GM21825 (cell line): ENCODE data around the gene DIP2B.
"Not testable (repeated sequence)": the region's sequence is repeated elsewhere in the genome, so short reads cannot be mapped to it uniquely, and the experiment has no call there.

Experiments
- ATAC-seq: cut with Tn5 transposase; IDR thresholded peaks from one replicate; pipeline ENCODE4 v1.9.1; 2021; ENCODE audit warnings: mild to moderate bottlenecking, moderate library complexity; ENCODE audit not compliant: unreplicated experiment

Gene DIP2B

GRCh38 chr12:50662116-50662510 is 157.3 kb downstream of the DIP2B start:
- no peak for ATAC-seq

GRCh38 chr12:50665170-50665569 is 160.4 kb downstream of the DIP2B start:
- ATAC-seq, result no peak

GRCh38 chr12:50665609-50666008 is 160.8 kb downstream of the DIP2B start:
- ATAC-seq, result no peak

GRCh38 chr12:50666023-50666422 is 161.2 kb downstream of the DIP2B start:
- no peak for ATAC-seq

- no peak for ATAC-seq
Measured at GRCh38 chr12:50672158-50672557, 167.4 kb downstream of the DIP2B start.

GRCh38 chr12:50676756-50677155 is 172.0 kb downstream of the DIP2B start:
- ATAC-seq, result no peak

- ATAC-seq, result no peak
Measured at GRCh38 chr12:50677858-50678257, 173.1 kb downstream of the DIP2B start.

DNA sequence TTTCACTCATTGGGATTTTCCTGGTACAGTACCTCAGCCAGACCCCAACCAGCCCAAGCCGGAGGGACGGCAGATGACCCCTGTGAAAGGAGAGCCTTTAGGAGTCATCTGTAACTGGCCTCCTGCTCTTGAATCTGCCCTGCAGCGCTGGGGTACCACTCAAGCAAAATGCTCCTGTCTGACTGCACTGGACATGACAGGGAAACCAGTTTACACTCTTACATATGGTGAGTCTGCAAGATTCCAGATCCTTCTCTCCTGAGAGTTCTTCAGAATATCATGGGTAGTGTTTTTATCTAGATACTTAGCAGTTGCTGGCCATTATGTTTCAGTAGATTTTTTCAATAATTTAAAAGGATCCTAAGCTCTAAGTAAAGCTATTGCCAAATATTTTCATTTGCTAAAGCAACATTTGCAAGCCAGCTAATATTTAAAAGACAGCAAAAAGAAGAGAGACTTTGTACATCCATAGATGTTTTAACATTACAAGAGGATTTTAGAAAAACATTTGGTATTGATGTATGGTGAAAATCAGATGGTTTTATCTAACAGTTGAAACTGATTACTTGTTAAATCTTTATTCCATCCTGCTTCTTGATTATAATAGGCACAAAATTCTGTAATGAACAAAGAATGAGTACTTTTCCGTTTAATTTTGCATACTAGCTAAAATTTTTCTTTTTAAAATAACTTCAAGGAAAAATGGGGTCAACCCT is 174.0 kb downstream of the DIP2B start:
- no peak for ATAC-seq

- ATAC-seq, result no peak
Measured at GRCh38 chr12:50679612-50680011, 174.8 kb downstream of the DIP2B start.

DNA sequence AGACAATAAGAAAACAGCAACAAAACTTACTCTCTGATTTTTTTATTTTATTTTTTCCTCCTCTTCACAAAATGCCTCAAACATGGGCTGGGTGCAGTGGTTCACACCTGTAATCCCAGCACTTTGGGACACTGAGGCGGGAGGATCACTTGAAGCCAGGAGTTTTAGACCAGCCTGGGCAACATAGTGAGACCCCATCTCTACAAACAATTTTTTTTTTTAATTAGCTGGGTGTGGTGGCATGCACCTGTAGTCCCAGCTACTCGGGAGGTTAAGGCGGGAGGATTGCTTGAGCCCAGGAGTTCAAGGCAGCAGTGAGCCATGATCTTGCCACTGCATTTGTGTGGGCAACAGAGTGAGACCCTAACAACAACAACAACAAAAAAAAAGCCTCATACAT is 176.3 kb downstream of the DIP2B start:
- not testable (repeated sequence) for ATAC-seq

DNA sequence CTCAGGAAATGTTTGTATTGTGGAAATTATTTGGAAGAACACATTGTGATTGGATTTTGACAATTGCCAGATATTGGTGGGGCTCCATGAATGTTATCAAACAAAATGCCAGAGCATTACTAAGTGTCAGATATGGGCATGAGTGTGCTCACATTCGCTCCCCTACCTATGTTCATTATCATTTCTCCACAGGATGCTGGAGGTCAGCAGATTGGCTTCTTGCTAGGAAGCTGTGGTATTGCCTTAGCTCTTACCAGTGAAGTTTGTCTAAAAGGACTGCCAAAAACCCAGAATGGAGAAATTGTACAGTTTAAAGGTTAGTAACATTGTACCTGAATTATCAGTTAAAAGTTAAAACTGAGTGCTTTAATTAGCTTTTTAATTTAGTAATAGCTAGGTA is 180.9 kb downstream of the DIP2B start:
- ATAC-seq, result no peak

GRCh38 chr12:50686406-50686805 is 181.6 kb downstream of the DIP2B start:
- no peak for ATAC-seq

DNA sequence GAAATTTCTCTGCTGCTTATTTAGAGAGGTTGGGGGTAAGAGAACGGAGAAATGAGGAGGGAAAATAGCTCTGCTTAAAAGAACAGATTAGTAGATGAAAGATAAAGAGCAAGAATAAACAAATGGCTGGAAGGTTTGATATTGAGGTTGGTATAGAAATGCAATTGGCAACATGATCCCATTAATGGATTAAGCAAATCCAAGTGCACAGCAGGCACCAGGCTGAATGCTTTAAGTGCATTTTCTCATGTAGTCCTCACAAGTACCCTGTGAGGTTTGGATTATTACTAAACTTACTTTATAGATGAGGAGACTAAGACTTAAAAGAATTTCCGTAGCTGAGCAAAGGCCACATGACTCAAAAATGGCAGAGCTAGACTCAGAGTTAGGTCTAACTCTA is 182.2 kb downstream of the DIP2B start:
- no peak for ATAC-seq

DNA sequence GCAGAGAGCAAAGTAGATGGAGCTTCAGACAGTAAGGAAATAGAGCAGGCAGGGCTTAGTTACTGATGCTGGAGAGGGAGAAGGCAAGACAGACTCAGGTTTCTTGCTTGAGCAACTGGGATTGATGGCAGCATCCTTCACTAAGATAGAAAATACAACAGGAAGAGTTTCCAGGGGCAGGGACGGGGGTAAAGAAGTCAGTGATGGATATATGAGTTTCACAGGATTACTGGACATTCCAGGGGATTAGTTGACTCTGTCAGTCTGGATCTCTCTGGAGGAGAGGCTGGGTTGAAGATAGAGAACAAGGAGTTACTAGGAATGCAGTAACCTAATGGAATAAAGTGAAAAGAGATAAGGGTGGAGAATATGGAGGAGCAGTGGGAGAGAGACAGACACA is 184.7 kb downstream of the DIP2B start:
- no peak for ATAC-seq

- ATAC-seq, result no peak
Measured at GRCh38 chr12:50690925-50691324, 186.1 kb downstream of the DIP2B start.

- no peak for ATAC-seq
Measured at GRCh38 chr12:50695961-50696360, 191.2 kb downstream of the DIP2B start.

GRCh38 chr12:50696931-50697330 is 192.1 kb downstream of the DIP2B start:
- no peak for ATAC-seq

GRCh38 chr12:50699154-50699553 is 194.4 kb downstream of the DIP2B start:
- ATAC-seq, result no peak

GRCh38 chr12:50699940-50700339 is 195.2 kb downstream of the DIP2B start:
- ATAC-seq, result no peak

DNA sequence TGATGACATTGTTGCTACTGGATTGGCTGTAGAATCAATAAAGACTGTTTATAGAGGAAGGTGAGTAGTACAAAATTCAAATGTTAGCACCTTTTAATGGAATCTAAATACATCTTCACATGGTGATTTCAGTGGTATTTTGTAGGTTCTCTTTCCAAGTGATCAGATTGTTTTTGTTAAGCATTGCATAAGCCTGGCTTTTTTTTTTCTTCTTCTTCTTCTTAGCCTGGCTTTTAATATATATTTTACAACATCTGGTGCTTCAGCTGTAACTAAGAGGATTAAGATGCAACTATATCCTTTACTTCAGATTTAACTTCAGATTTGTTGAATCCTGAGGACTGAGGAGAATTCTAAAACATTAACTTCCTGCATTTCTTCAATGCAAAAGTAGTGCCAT is 201.8 kb downstream of the DIP2B start:
- no peak for ATAC-seq

DNA sequence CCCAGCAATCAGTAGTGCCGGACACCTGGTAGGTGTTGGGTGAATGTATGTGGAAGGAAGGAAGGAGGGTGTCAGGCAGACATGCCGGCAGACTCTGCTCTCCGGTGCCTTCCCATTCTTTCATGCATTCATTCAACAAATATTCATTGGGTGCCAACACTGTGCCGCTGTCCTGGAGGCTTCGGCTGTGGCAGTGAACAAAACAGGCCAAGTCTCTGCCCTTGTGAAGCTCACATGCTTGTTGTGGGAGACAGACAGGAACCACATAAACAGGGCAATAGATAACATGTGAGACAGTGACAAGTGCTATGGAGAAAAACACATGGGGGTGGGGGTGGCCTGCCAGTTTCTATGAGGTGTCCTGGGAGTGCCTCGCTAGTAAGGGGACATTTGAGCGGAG is 202.6 kb downstream of the DIP2B start:
- ATAC-seq, result no peak

DNA sequence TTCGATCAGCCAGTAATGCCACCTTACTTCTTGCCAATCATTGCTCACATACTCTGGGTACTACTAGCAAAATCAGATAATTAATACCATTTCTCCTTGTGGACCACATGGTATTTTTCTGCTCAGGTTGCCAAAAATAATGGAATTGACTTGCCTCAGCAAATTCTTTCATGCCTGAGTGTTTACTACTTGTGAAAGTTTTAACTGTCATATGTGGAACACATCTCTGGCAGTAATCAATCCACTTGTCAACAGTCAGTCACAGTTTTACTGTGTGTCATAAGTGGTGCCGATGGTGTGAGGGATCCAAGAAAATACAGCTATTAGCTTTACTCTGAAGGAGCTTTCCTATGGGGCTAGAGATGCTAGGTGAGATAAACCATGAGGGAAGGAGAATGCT is 203.8 kb downstream of the DIP2B start:
- ATAC-seq, result no peak

GRCh38 chr12:50711121-50711520 is 206.3 kb downstream of the DIP2B start:
- no peak for ATAC-seq
